ENCODE results near the gene SMIM23. TPM values are rescaled to one million over a fixed set of nuclear protein-coding genes. Genes with fewer than 3 reads are reported as not detected.

SMIM23 gene
- total RNA-seq, 2 experiments from 2014 or later, result not detected

GRCh38 chr5:171739271-171739670 is 46.3 kb upstream of the SMIM23 start:
- H2AFZ ChIP-seq (ENCODE audit: low read length), result no peak overlapping the region
- intact Hi-C loops (cut with micrococcal nuclease; ENCODE audit: unreplicated experiment), result no loop called here
- no peaks in the 10 kb centered on the region for H3K79me2 ChIP-seq (ENCODE audit: insufficient read depth, low read depth, low read length)
- H3K4me2 ChIP-seq (ENCODE audit: low read length), result no peak overlapping the region
- no TSS peak for BruUV-seq (replicated peaks)
- no peak overlapping the region for H3K27ac ChIP-seq (ENCODE audit: low read depth, low read length, poor library complexity, severe bottlenecking)
- TF ChIP-seq CTCF (conservative IDR thresholded peaks at IDR 0.05; ENCODE audit: low read length), result no peak
- no peak for DNase-seq (ENCODE audit: low spot score)
- H3K4me3 ChIP-seq (ENCODE audit: low read depth, low read length, poor library complexity, severe bottlenecking), result no peak overlapping the region
- CTCF ChIA-PET (ENCODE audit: unreplicated experiment), result no interaction called here
- POLR2A ChIA-PET, result no interaction called here
- no peaks in the 10 kb centered on the region for H3K9me2 ChIP-seq (ENCODE audit: insufficient read depth, low read length)
- no peaks in the 10 kb centered on the region for H3K36me3 ChIP-seq (ENCODE audit: insufficient read depth, low read length)
- no peaks in the 10 kb centered on the region for H3K9me3 ChIP-seq (ENCODE audit: low read length)
- no peaks in the 10 kb centered on the region for H3K4me1 ChIP-seq (ENCODE audit: insufficient read depth, low read length, poor library complexity, severe bottlenecking)
- H4K20me1 ChIP-seq (ENCODE audit: insufficient read depth, low read length), result no peaks in the 10 kb centered on the region

DNA sequence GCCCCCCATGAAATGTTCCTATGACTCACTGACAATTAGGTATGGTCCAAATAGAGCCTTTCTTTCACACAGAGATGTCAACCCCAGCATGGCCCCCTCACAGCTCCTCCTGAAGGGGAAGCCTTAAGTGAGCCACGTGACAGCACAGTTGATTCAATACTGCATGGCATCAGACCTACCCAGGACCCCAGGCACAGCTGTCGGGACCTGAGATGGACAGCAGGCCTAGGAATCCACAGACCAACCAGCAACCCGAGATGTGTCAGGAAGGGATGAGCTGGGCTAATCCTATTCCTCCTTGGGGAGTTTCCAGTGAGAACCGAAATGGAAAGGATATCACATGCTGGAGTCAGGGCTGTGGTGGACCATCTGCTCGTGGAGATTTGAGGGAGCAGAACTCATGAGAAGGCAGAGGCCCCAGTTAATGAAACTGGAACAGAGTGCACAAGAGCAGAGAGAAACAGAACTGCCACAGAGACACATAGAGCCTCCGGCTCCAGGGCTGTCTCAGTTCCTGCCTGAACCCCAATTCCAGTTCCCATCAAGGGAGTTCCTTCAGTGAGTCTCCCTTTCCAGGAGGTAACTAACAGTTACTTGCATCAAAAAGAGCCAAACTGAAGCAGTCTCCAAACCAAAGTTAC is 42.1 kb upstream of the SMIM23 start:
- TF ChIP-seq CTCF (conservative IDR thresholded peaks at IDR 0.05; ENCODE audit: low read length), result no peak
- no peak for TF ChIP-seq EZH2phosphoT487 (IDR thresholded peaks at IDR 0.05; ENCODE audit: borderline replicate concordance, low read depth, low read length)
- POLR2A ChIA-PET, result interaction anchor here (0.6 kb wide), 3 partner anchors 21 to 817 kb away, joined by 3 to 5 read pairs (median 4); no protein-coding TSS in a partner anchor
- BruUV-seq (replicated peaks), result no TSS peak
- H3K9me3 ChIP-seq (ENCODE audit: low read length), result no peaks in the 10 kb centered on the region
- no peak for DNase-seq (ENCODE audit: low spot score)
- H3K4me1 ChIP-seq (ENCODE audit: insufficient read depth, low read length, poor library complexity, severe bottlenecking), result no peaks in the 10 kb centered on the region
- H3K79me2 ChIP-seq (ENCODE audit: insufficient read depth, low read depth, low read length), result no peaks in the 10 kb centered on the region
- H3K9me2 ChIP-seq (ENCODE audit: insufficient read depth, low read length), result no peaks in the 10 kb centered on the region
- CTCF ChIA-PET (ENCODE audit: unreplicated experiment), result interaction anchor here (0.5 kb wide), 1 partner anchor 90 kb away, joined by 4 read pairs; no protein-coding TSS in a partner anchor
- no peak overlapping the region for H2AFZ ChIP-seq (ENCODE audit: low read length)
- H3K36me3 ChIP-seq (ENCODE audit: insufficient read depth, low read length), result no peaks in the 10 kb centered on the region
- no peak overlapping the region for H3K27ac ChIP-seq (ENCODE audit: low read depth, low read length, poor library complexity, severe bottlenecking)
- no peak overlapping the region for H3K4me3 ChIP-seq (ENCODE audit: low read depth, low read length, poor library complexity, severe bottlenecking)
- no peaks in the 10 kb centered on the region for H4K20me1 ChIP-seq (ENCODE audit: insufficient read depth, low read length)
- intact Hi-C loops (cut with micrococcal nuclease; ENCODE audit: unreplicated experiment), result no loop called here
- H3K4me2 ChIP-seq (ENCODE audit: low read length), result no peak overlapping the region

GRCh38 chr5:171744264-171744663 is 41.4 kb upstream of the SMIM23 start:
- no peaks in the 10 kb centered on the region for H3K4me1 ChIP-seq (ENCODE audit: insufficient read depth, low read length, poor library complexity, severe bottlenecking)
- POLR2A ChIA-PET, result interaction anchor here (0.6 to 0.7 kb wide), 2 partner anchors 639 to 818 kb away, joined by 3 to 5 read pairs; no protein-coding TSS in a partner anchor
- intact Hi-C loops (cut with micrococcal nuclease; ENCODE audit: unreplicated experiment), result no loop called here
- no peak for TF ChIP-seq CTCF (conservative IDR thresholded peaks at IDR 0.05; ENCODE audit: low read length)
- TF ChIP-seq EZH2phosphoT487 (IDR thresholded peaks at IDR 0.05; ENCODE audit: borderline replicate concordance, low read depth, low read length), result no peak
- H3K4me2 ChIP-seq (ENCODE audit: low read length), result no peak overlapping the region
- DNase-seq (ENCODE audit: low spot score), result no peak
- no peak overlapping the region for H2AFZ ChIP-seq (ENCODE audit: low read length)
- H3K79me2 ChIP-seq (ENCODE audit: insufficient read depth, low read depth, low read length), result no peaks in the 10 kb centered on the region
- H3K27ac ChIP-seq (ENCODE audit: low read depth, low read length, poor library complexity, severe bottlenecking), result no peak overlapping the region
- CTCF ChIA-PET (ENCODE audit: unreplicated experiment), result no interaction called here
- no peak overlapping the region for H3K4me3 ChIP-seq (ENCODE audit: low read depth, low read length, poor library complexity, severe bottlenecking)
- H4K20me1 ChIP-seq (ENCODE audit: insufficient read depth, low read length), result no peaks in the 10 kb centered on the region
- no peaks in the 10 kb centered on the region for H3K36me3 ChIP-seq (ENCODE audit: insufficient read depth, low read length)
- no peaks in the 10 kb centered on the region for H3K9me2 ChIP-seq (ENCODE audit: insufficient read depth, low read length)
- no peaks in the 10 kb centered on the region for H3K9me3 ChIP-seq (ENCODE audit: low read length)
- no TSS peak for BruUV-seq (replicated peaks)

Data from OCI-LY7 (cell line).